Astrocyte (in vitro differentiated cells and primary cell): ENCODE measurements around the gene PPL. TPM values are rescaled to one million over a fixed set of nuclear protein-coding genes. Genes with fewer than 3 reads are reported as not detected.

Source experiments
- DNase-seq: peaks from one replicate; pipeline ENCODE4 v3.0.0-alpha.2; 2010; ENCODE audit warnings: low read depth
- FAIRE-seq: peaks from 2 replicates; lab custom pipeline; 2011; peaks lifted over from hg19 to GRCh38; lab: Jason Lieb, UNC
- H2AFZ ChIP-seq: 2 replicates; pipeline ENCODE4 v1.6.0; 2012; ENCODE audit warnings: low read depth, low read length, inconsistent platforms
- H3K27ac ChIP-seq: 2 replicates; pipeline ENCODE4 v1.5.1; 2011; ENCODE audit warnings: low read depth, low read length, inconsistent platforms
- H3K27me3 ChIP-seq: 2 replicates; pipeline ENCODE4 v1.6.0; 2011; ENCODE audit warnings: low read length, inconsistent platforms; ENCODE audit not compliant: insufficient read depth
- H3K36me3 ChIP-seq: 2 replicates; pipeline ENCODE4 v1.5.1; 2011; ENCODE audit warnings: low read length, inconsistent platforms; ENCODE audit not compliant: insufficient read depth
- H3K4me1 ChIP-seq: 2 replicates; pipeline ENCODE4 v1.5.1; 2011; ENCODE audit warnings: low read length, inconsistent platforms; ENCODE audit not compliant: insufficient read depth
- H3K4me2 ChIP-seq: 2 replicates; pipeline ENCODE4 v1.6.0; 2012; ENCODE audit warnings: low read length, inconsistent platforms
- H3K4me3 ChIP-seq: 2 replicates; pipeline ENCODE4 v1.5.1; 2011; ENCODE audit warnings: low read depth, mild to moderate bottlenecking, low read length, inconsistent platforms; ENCODE audit not compliant: insufficient read depth
- H3K79me2 ChIP-seq: 2 replicates; pipeline ENCODE4 v1.6.0; 2012; ENCODE audit warnings: mild to moderate bottlenecking, low read length, inconsistent platforms; ENCODE audit not compliant: insufficient read depth
- H3K9ac ChIP-seq: 2 replicates; pipeline ENCODE4 v1.6.0; 2012; ENCODE audit warnings: mild to moderate bottlenecking, low read length, inconsistent platforms
- H3K9me3 ChIP-seq: 2 replicates; pipeline ENCODE4 v1.5.1; 2012; ENCODE audit warnings: low read depth, mild to moderate bottlenecking, low read length, inconsistent platforms; ENCODE audit not compliant: insufficient read depth
- H4K20me1 ChIP-seq: 2 replicates; pipeline ENCODE4 v1.6.0; 2012; ENCODE audit warnings: low read length, inconsistent platforms; ENCODE audit not compliant: insufficient read depth
- H3K27ac Mint-ChIP-seq: one replicate; pipeline ENCODE4 v1.8.0; 2021; ENCODE audit warnings: mild to moderate bottlenecking, mixed read lengths; ENCODE audit not compliant: unreplicated experiment
- H3K27me3 Mint-ChIP-seq: one replicate; pipeline ENCODE4 v1.8.0; 2021; ENCODE audit warnings: low read depth, mixed read lengths; ENCODE audit not compliant: unreplicated experiment
- H3K36me3 Mint-ChIP-seq: one replicate; pipeline ENCODE4 v1.8.0; 2021; ENCODE audit warnings: low read depth, mixed read lengths; ENCODE audit not compliant: unreplicated experiment
- H3K4me1 Mint-ChIP-seq: one replicate; pipeline ENCODE4 v1.8.0; 2021; ENCODE audit warnings: low read depth, mixed read lengths; ENCODE audit not compliant: unreplicated experiment
- H3K4me3 Mint-ChIP-seq: one replicate; pipeline ENCODE4 v1.8.0; 2021; ENCODE audit warnings: mild to moderate bottlenecking, moderate library complexity, mixed read lengths; ENCODE audit not compliant: unreplicated experiment
- H3K9me3 Mint-ChIP-seq: one replicate; pipeline ENCODE4 v1.8.0; 2021; ENCODE audit warnings: mild to moderate bottlenecking, mixed read lengths; ENCODE audit not compliant: unreplicated experiment
- CTCF ChIP-seq: IDR thresholded peaks from 2 replicates; pipeline ENCODE4 v1.5.1; 2011; ENCODE audit warnings: low read depth, mild to moderate bottlenecking, inconsistent platforms, low read length, moderate library complexity; ENCODE audit not compliant: insufficient read depth
- EZH2 ChIP-seq: IDR thresholded peaks from 2 replicates; pipeline ENCODE4 v1.6.1; 2012; ENCODE audit warnings: mild to moderate bottlenecking, low read length, inconsistent platforms; ENCODE audit not compliant: insufficient read depth
- total RNA-seq: library from RNA; stranded (reverse); gene quantifications from 2 replicates; pipeline ENCODE4 v1.2.1, GENCODE V29; 2021

Gene PPL
- total RNA-seq, 1 donor from 2014 or later = 12.3 TPM

- H3K4me1 ChIP-seq = peaks cover 6% of the 10 kb centered on the region
- FAIRE-seq = no peak
- no peak for DNase-seq
- H2AFZ ChIP-seq = no peak overlapping the region
- H3K4me1 Mint-ChIP-seq = peaks cover 5% of the 10 kb centered on the region
- H3K9me3 ChIP-seq = no peaks in the 10 kb centered on the region
- peaks cover 6% of the 10 kb centered on the region for H3K79me2 ChIP-seq
- H4K20me1 ChIP-seq = peaks cover 49% of the 10 kb centered on the region
- no peak overlapping the region for H3K9ac ChIP-seq
- H3K36me3 ChIP-seq = peaks cover 70% of the 10 kb centered on the region
- H3K4me2 ChIP-seq = no peak overlapping the region
- H3K27me3 Mint-ChIP-seq = no peaks in the 10 kb centered on the region
- H3K36me3 Mint-ChIP-seq = peaks cover 23% of the 10 kb centered on the region
- H3K27ac Mint-ChIP-seq = no peak overlapping the region
- H3K4me3 ChIP-seq = no peak overlapping the region
- no peaks in the 10 kb centered on the region for H3K27me3 ChIP-seq
- H3K4me3 Mint-ChIP-seq = peak overlapping the region; percentile 54
- no peak overlapping the region for H3K27ac ChIP-seq
- TF ChIP-seq CTCF = no peak
- TF ChIP-seq EZH2 = no peak
- no peaks in the 10 kb centered on the region for H3K9me3 Mint-ChIP-seq
Observed at GRCh38 chr16:4876646-4877379, 60.1 kb downstream of the PPL start.

GRCh38 chr16:4874666-4875065 is 62.3 kb downstream of the PPL start:
- Mint-ChIP-seq H3K9me3 (no peaks in the 10 kb centered on the region), H3K36me3 (peaks cover 32% of the 10 kb centered on the region), H3K27ac (no peak overlapping the region), H3K4me1 (no peaks in the 10 kb centered on the region), H3K4me3 (no peak overlapping the region), H3K27me3 (no peaks in the 10 kb centered on the region)
- Histone ChIP-seq H4K20me1 (peaks cover 64% of the 10 kb centered on the region), H3K4me2 (no peak overlapping the region), H3K9ac (no peak overlapping the region), H2AFZ (no peak overlapping the region), H3K36me3 (peaks cover 59% of the 10 kb centered on the region), H3K79me2 (peaks cover 11% of the 10 kb centered on the region), H3K27me3 (no peaks in the 10 kb centered on the region), H3K4me3 (no peak overlapping the region), H3K4me1 (no peaks in the 10 kb centered on the region), H3K9me3 (no peaks in the 10 kb centered on the region), H3K27ac (no peak overlapping the region)
- TF ChIP-seq EZH2 (no peak), CTCF (no peak)
- DNase-seq (no peak), FAIRE-seq (no peak)

DNA sequence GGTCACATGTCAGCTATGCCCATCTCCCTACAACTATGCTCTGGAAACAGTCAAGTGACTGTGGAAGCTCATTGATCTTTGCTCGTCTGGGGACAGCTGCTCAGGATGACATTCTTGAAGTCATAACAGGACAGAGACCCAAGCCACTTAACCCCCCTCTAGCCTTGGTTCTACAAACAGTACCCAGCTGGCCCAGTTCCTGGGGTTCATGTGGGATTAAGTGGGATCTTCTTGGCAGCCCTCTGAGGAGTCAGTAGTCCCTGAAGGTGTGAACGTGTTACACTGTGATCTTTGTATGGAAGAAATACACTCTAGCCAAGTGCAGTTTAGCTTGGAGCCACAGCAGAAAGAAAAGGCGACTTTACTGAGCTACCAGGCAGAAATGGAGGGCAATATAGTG is 63.9 kb downstream of the PPL start:
- peaks cover 10% of the 10 kb centered on the region for H3K4me1 Mint-ChIP-seq
- FAIRE-seq (no peak), DNase-seq (no peak)
- H3K4me3 Mint-ChIP-seq = no peak overlapping the region
- H3K79me2 ChIP-seq = peaks cover 27% of the 10 kb centered on the region
- no peak overlapping the region for H3K4me2 ChIP-seq
- H3K27me3 Mint-ChIP-seq = no peaks in the 10 kb centered on the region
- H3K9me3 ChIP-seq = no peaks in the 10 kb centered on the region
- H3K4me1 ChIP-seq = no peaks in the 10 kb centered on the region
- H2AFZ ChIP-seq = no peak overlapping the region
- no peak for TF ChIP-seq EZH2
- TF ChIP-seq CTCF = no peak
- peaks cover 55% of the 10 kb centered on the region for H3K36me3 ChIP-seq
- H3K9ac ChIP-seq = no peak overlapping the region
- H3K36me3 Mint-ChIP-seq = peaks cover 35% of the 10 kb centered on the region
- no peaks in the 10 kb centered on the region for H3K9me3 Mint-ChIP-seq
- no peak overlapping the region for H3K27ac ChIP-seq
- H3K27ac Mint-ChIP-seq = peak overlapping the region; percentile 35
- no peak overlapping the region for H3K4me3 ChIP-seq
- H4K20me1 ChIP-seq = peaks cover 65% of the 10 kb centered on the region
- H3K27me3 ChIP-seq = no peaks in the 10 kb centered on the region
